ENCODE results near the gene RNF222. TPM values are rescaled to one million over a fixed set of nuclear protein-coding genes. Genes with fewer than 3 reads are reported as not detected.

RNF222 gene
- total and polyA plus RNA-seq, 2 of the 8 experiments (the other 6 are each of a cell fraction or from before 2014, with no cell fraction given): not detected

GRCh38 chr17:8444494-8444893 is 46.9 kb upstream of the RNF222 start:
- WGBS, 2 experiments (ENCODE audit: extremely low coverage in 1 of 2, insufficient coverage in 1 of 2, insufficient read length in 1 of 2, insufficient replicate concordance in 2 of 2, low coverage in 1 of 2, low lambda C conversion rate in 2 of 2, missing lambda C conversion rate in 1 of 2): 83% methylated on average over 4 of the region's 4 CpGs; no CpG with 5 or more reads in 1 of the 2 experiments
- Histone ChIP-seq H3K18ac (ENCODE audit: extremely low read depth, low read length) (no peak overlapping the region), H3K14ac (ENCODE audit: insufficient read length) (no peak overlapping the region), H4K20me1 (replicated peaks in 1 of 2; ENCODE audit: control insufficient read depth in 1 of 2, insufficient read depth in 2 of 2, low read length in 2 of 2) (peaks cover 0 to 2% of the 10 kb centered on the region in 2 experiments), H3K27me3 (replicated peaks in 1 of 4; ENCODE audit: control insufficient read depth in 3 of 4, extremely low read depth in 1 of 4, insufficient read depth in 3 of 4, low read length in 3 of 4) (no peaks in the 10 kb centered on the region), H3K9me3 (ENCODE audit: insufficient read depth in 2 of 2, low read depth in 1 of 2, low read length in 1 of 2) (no peaks in the 10 kb centered on the region), H3K23me2 (ENCODE audit: low read depth, low read length) (no peaks in the 10 kb centered on the region), H3K4me3 (ENCODE audit: extremely low read depth in 1 of 4, insufficient read depth in 2 of 4, low read depth in 3 of 4, low read length in 4 of 4) (no peak overlapping the region), H4K91ac (replicated peaks; ENCODE audit: insufficient read length, low read length) (no peak overlapping the region), H4K8ac (ENCODE audit: extremely low read depth, insufficient read depth, low read length) (no peak overlapping the region), H2AK5ac (ENCODE audit: low read depth, low read length) (no peak overlapping the region), H3K79me2 (ENCODE audit: control insufficient read depth in 1 of 2, insufficient read depth in 2 of 2, low read length in 2 of 2) (peaks cover 0 to 30% of the 10 kb centered on the region in 2 experiments; a peak in 2 of 4 replicates), H3K36me3 (ENCODE audit: control insufficient read depth in 2 of 4, insufficient read depth in 4 of 4, low read length in 3 of 4) (peaks cover 3 to 22% (median 8%) of the 10 kb centered on the region in 4 experiments; a peak in 7 of 8 replicates), H3K4ac (replicated peaks; ENCODE audit: insufficient read length, low read depth, low read length) (no peak overlapping the region), H3K9ac (replicated peaks in 1 of 4; ENCODE audit: extremely low read depth in 1 of 4, low read depth in 3 of 4, low read length in 3 of 4) (no peak overlapping the region; a peak in 1 of 7 replicates), H2BK15ac (ENCODE audit: low read length) (no peak overlapping the region), H4K5ac (ENCODE audit: insufficient read length, low read depth, low read length) (no peak overlapping the region), H3K23ac (ENCODE audit: insufficient read length) (no peak overlapping the region), H3K56ac (replicated peaks; ENCODE audit: insufficient read length, low read depth, low read length) (no peak overlapping the region), H3K4me2 (ENCODE audit: insufficient read depth in 1 of 2, low read depth in 2 of 2, low read length in 2 of 2) (no peak overlapping the region), H3K4me1 (replicated peaks in 1 of 4; ENCODE audit: control insufficient read depth in 3 of 4, insufficient read depth in 4 of 4, low read length in 3 of 4) (no peaks in the 10 kb centered on the region), H2BK20ac (ENCODE audit: low read length) (no peak overlapping the region), H2BK12ac (ENCODE audit: low read depth, low read length) (no peak overlapping the region), H3K27ac (ENCODE audit: low read depth, low read length) (no peak overlapping the region), H3K79me1 (ENCODE audit: low read depth, low read length) (no peaks in the 10 kb centered on the region), H2AFZ (ENCODE audit: low read length) (no peak overlapping the region), H2BK120ac (replicated peaks; ENCODE audit: low read depth, low read length) (no peak overlapping the region), H2BK5ac (ENCODE audit: low read depth, low read length) (no peak overlapping the region)
- TF ChIP-seq PHF8 (conservative IDR thresholded peaks at IDR 0.05; ENCODE audit: low read depth, low read length) (no peak), POU5F1 (IDR thresholded peaks at IDR 0.05; ENCODE audit: low read depth, low read length) (no peak), CBX5 (IDR thresholded peaks at IDR 0.05; ENCODE audit: low read depth, low read length) (no peak), BACH1 (IDR thresholded peaks at IDR 0.05; ENCODE audit: low read length) (no peak)
- TF ChIP-seq, protein P1, sequence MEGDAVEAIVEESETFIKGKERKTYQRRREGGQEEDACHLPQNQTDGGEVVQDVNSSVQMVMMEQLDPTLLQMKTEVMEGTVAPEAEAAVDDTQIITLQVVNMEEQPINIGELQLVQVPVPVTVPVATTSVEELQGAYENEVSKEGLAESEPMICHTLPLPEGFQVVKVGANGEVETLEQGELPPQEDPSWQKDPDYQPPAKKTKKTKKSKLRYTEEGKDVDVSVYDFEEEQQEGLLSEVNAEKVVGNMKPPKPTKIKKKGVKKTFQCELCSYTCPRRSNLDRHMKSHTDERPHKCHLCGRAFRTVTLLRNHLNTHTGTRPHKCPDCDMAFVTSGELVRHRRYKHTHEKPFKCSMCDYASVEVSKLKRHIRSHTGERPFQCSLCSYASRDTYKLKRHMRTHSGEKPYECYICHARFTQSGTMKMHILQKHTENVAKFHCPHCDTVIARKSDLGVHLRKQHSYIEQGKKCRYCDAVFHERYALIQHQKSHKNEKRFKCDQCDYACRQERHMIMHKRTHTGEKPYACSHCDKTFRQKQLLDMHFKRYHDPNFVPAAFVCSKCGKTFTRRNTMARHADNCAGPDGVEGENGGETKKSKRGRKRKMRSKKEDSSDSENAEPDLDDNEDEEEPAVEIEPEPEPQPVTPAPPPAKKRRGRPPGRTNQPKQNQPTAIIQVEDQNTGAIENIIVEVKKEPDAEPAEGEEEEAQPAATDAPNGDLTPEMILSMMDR (IDR thresholded peaks at IDR 0.05; ENCODE audit: control extremely low read depth in 1 of 3, insufficient read depth in 1 of 3, low read depth in 1 of 3, low read length in 3 of 3): no peak
- ChIA-PET CTCF (ENCODE audit: partially characterized antibody) (interaction anchor here (0.6 to 1.4 kb wide), 3 partner anchors 11 to 161 kb away, joined by 3 to 4 read pairs (median 3); no protein-coding TSS in a partner anchor), POLR2A (ENCODE audit: partially characterized antibody) (no interaction called here)
- FAIRE-seq: no peak
- no peak for DNase-seq (ENCODE audit: low read depth in 1 of 2, low spot score in 2 of 2)

All from H1 (cell line).